Cardiac septum (tissue), 1 donor: Measurements from ENCODE around the gene IFRD2. TPM values are rescaled to one million over a fixed set of nuclear protein-coding genes. Genes with fewer than 3 reads are reported as not detected.

Experiments
- DNase-seq: peaks from one replicate; pipeline ENCODE4 v3.0.0-alpha.2; 2020; ENCODE audit warnings: low spot score
- intact Hi-C: fragments of 100-400 bp; cut with DNase I; formaldehyde crosslinking; loops from one replicate; pipeline ENCODE4 v1.14.0; 2022
- long read RNA-seq: library from polyadenylated mRNA; unstranded; transcript quantifications from one replicate; pipeline ENCODE4 v2.0.0, GENCODE V29; 2021
- total RNA-seq: library from RNA; stranded (reverse); fragmentation: NEBNext Ultra II Directional; extraction: Animal tissue kit (Norgen Biotek cat#: 25700); gene quantifications from one replicate; pipeline ENCODE4 v1.2.1, GENCODE V29; 2021
- donor health status: DM: no; HTN: no; CAD: no.

Gene IFRD2, protein sequence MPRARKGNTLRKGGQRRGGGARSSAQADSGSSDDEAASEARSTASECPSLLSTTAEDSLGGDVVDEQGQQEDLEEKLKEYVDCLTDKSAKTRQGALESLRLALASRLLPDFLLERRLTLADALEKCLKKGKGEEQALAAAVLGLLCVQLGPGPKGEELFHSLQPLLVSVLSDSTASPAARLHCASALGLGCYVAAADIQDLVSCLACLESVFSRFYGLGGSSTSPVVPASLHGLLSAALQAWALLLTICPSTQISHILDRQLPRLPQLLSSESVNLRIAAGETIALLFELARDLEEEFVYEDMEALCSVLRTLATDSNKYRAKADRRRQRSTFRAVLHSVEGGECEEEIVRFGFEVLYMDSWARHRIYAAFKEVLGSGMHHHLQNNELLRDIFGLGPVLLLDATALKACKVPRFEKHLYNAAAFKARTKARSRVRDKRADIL
- total RNA-seq, result 45.7 TPM
- long read RNA-seq, transcript IFRD2-202 (12 exons, 2,109 nt), result major isoform, 107 of 187 reads
- long read RNA-seq, partial matches to known transcripts, result 37 of 187 reads
- long read RNA-seq, other reads (novel, unspliced or antisense), result 41 of 187 reads

DNA sequence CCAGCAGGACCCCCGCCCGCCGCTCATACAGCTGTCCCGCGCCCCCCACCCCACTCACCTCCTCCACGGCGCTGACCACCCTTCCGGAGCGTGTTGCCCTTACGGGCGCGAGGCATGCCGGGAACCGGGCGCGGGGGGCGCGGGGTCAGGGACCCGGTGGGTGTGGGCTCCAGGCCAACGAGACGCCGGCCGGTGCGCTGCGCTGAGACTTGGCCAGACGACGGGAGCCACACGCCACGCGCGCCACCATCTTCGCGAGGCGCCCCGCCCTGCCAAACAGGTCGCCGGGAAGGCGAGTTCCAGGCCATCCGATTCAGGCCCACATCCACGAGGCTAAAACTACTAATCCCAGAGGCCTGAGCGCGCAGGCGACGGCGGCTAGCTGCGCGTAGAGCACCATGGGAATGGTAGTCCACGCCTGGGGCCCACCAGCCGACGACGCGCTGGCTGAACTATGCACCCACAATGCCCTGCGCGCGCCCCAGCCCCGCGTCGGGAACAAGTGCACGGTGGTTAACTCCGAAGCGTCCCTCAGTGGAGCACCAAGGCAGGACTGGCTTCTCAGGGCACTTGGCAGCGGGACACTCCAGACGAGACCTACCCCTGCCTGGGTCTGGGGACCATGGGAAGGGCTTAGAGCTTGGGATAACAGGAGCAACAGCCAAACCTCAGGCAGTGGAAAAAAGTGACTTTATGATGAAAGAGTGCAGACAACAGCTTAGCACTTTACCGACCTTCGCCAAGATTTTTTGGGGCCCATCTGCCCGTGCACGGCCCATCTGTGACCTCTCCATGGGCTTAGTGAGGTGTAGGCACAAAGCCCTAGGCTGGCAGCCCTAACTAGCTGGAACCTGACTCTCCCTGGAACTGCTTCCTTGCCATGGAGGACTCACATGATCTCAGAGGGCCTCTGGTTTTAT lies at the start of gene IFRD2:
Gene IFRD2 (minus strand): TSS at position 271 of the 920 bp plus-strand sequence. CDS start 155 bp downstream, at position 116.
- intact Hi-C loops, result no loop called here
- DNase-seq, result peak; percentile 99

DNA sequence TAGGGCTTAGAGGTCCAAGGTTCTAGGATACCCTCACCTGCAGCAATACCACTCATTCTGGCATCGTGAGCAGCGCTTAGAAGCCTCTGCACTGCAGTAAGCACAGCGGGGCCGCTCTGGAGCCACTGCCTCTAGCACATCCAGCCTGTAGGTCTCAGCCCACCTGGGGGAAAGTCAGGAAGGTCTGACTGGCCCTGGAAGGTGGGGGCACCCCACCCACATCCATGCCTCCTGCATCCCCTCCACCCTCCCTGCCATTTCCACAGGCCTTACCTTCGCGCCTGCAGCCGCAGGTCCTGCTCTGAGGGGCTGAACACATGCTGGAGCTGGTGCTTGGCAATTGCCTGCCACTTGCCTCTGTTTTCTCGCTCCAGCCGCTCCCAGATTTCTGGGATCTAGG lies 49.3 kb upstream of the IFRD2 start:
- DNase-seq, result no peak
- intact Hi-C loops, result no loop called here

DNA sequence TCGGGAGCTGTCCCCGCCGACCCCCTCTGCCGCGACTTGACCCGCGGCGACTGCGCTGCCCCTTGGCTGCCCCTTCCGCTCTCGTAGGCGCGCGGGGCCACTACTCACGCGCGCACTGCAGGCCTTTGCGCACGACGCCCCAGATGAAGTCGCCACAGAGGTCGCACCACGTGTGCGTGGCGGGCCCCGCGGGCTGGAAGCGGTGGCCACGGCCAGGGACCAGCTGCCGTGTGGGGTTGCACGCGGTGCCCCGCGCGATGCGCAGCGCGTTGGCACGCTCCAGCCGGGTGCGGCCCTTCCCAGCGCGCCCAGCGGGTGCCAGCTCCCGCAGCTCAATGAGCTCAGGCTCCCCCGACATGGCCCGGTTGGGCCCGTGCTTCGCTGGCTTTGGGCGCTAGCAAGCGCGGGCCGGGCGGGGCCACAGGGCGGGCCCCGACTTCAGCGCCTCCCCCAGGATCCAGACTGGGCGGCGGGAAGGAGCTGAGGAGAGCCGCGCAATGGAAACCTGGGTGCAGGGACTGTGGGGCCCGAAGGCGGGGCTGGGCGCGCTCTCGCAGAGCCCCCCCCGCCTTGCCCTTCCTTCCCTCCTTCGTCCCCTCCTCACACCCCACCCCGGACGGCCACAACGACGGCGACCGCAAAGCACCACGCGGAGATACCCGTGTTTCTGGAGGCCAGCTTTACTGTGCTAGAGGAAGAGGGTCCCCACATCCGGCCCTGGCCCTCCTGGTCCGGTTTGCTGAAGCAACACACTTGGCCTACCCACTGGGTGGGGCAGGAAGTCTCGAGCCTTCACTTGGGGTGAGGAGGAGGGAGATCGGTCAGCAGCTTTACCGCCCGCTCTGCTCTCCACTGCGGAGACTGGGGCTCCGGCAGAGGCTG lies 48.5 kb upstream of the IFRD2 start, which contains the start of gene RASSF1:
Gene RASSF1 (minus strand): TSS at position 389 of the 882 bp plus-strand sequence. CDS start 31 bp downstream, at position 358.
- intact Hi-C loops, result no loop called here
- peak; percentile 87 for DNase-seq

DNA sequence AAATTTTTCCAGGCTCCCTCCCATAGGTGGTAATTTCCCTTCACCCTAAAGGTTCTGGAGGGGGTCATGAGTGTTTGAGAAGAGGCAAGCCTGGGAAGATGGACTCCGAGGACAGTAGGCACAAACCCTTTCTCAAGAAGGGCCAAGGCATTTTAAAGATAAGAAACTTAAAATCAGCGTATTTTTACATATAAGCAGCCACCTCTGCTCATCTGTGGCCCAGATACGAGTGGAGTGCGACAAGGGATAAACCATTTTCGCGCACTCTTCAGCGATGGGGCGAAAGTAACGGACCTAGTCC lies 47.9 kb upstream of the IFRD2 start:
- intact Hi-C loops, result no loop called here
- DNase-seq, result no peak

DNA sequence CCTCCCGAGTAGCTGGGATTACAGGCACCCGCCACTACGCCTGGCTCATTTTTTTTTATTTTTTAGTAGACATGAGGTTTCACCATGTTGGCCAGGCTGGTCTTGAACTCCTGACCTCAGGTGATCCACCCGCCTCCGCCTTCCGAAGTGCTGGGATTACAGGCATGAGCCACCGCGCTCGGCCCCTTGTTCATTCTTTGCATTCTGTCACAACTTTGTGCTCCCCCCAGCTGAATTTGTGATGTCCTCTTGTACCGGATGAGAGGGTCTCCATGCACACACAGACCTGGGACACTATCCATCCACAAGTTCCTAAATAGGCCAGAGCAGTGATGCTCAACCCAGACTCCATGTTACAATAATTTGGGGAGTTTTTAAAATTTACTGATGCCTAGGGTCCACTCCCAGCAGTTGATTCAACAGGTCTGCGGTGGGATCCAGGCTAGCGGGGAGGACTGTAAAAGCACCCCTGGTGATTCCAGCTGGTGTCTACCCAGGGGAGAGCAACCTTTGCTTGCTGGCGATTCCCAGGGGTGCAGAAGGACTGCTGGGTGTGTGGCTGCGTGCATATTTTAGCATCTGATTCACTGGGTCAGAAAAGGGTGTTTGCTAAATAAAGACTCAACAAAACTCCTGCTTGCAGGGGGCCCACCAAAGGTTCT lies 47.4 kb upstream of the IFRD2 start:
- DNase-seq, result no peak
- intact Hi-C loops, result loop anchor here (5.0 kb wide), 1 partner anchor 37 kb away; the partner anchor contains the start of gene HYAL1

DNA sequence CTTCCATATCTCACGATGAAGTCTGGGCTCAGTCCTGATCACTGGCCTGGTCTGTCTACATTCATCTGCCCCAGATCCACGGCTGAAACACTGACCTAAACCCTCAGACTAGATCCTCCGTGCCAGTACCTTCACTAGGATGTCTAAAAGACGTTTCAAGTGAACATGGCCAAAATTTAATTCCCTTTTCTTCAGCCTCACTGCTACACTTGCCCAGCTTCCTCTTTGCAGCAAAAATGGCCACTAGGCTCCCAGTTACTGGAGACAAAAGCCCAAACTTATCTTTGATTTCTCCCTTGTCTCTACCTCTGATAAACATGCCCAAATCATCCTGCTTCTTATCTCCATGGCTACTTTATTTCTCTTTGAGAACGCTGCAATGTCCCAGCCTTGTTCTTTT lies 46.7 kb upstream of the IFRD2 start:
- no peak for DNase-seq
- intact Hi-C loops, result loop anchor here (5.0 kb wide), 1 partner anchor 37 kb away; the partner anchor contains the start of gene HYAL1

DNA sequence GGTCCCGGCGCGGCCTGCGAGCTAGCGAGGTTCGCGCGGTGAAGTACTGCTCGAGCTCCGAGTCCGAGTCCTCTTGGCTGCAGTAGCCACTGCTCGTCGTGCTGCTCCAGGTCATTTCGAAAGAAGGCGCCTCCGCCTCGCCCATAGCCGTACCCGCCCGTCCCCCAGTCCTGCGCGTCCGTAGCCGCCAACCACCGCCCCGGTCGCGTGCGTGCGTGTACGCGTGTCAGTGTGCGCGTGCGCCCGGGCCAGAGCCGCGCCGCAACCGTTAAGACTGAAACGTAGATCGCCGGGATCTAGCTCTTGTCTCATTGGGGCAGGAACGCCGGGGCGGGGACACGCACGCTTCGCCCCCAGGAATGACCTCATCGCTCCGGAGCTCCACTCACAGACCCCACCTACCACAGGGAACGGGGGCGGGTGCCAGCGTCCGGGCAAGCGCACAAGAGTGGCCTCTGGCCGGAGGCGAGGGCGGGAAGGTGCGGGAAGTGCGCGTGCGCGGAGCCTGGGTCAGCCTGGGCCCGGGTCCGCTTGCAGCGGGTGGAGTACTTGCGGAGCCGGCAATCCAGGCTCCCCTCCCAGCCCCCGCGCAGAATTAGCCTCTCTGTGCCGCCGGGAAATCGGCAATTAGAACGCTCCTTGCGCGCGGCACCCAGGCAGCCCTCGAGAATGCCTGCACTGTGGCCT lies 45.1 kb upstream of the IFRD2 start:
- DNase-seq, result peak; percentile 100
- intact Hi-C loops, result loop anchor here (5.0 kb wide), 1 partner anchor 35 kb away; the partner anchor contains the start of gene HYAL1

DNA sequence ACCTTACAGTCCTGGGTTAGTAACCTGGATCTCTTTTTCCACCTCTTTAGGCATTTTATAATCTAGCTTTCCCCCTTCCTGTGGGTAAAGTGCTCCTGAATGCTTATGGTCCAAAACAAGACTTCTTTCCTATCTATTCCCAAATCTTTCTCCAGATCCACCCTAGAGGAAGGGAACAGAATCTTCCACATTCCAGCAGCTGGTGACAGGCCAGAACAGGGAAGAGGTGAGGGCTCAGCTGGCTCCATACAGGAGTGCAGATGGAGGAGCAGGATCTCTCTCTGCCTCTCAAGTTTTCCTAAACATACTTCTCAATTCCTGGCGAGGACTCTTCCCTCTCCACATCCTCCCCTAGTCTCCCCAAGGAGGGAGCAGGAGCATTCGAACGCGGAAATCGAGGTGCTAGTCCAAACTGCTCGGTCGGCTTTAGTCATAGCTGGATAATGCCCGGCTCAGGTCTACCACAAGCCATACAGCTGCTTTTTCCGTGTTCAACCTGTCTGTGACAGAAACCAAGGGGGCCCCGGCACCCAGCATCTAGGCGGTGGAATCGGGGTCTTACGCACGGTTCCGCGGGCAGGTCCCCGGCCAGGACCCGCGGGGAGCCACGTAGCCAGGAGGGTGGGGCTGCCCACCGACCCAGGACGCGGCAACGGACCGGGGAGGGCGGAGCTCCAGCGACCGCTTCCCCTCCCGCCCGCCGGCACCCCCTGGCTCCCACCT lies 44.4 kb upstream of the IFRD2 start:
- intact Hi-C loops, result loop anchor here (5.0 kb wide), 1 partner anchor 34 kb away; the partner anchor contains the start of gene HYAL1
- DNase-seq, result no peak

DNA sequence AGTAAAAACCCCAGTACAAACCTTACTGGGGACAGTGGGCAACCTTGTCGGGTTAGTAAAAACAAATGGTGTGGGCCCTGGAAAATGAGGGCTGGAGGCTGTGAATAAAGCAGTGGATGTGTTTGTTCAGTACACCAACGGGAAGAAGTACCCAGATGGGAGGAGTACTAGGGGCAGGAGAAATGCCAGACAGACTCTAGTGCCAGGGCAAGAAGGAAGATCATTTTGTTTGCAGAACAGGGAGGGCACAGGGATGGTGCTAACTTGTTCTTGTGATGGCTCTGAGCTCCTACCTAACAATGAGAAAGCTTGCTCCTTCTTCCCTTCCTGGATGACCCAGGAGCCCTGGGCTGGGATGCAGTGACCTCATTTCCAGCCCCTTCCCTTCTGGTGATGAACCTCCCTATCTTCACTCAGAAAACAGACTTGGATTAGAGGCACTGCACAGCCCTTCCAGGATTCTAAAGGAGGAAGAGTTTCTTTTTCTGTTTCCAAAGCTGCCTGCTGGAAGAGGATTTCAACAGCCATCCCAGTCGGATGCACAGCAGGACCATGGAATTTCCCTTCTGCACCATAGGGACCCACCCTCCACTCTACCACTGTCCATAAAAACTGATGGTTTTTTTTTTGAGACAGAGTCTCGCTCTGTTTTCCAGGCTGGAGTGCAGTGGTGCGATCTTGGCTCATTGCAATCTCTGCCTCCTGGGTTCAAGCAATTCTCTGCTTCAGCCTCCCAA lies 42.3 kb upstream of the IFRD2 start:
- no peak for DNase-seq
- intact Hi-C loops, result loop anchor here (5.0 kb wide), 1 partner anchor 32 kb away; the partner anchor contains the start of gene HYAL1

DNA sequence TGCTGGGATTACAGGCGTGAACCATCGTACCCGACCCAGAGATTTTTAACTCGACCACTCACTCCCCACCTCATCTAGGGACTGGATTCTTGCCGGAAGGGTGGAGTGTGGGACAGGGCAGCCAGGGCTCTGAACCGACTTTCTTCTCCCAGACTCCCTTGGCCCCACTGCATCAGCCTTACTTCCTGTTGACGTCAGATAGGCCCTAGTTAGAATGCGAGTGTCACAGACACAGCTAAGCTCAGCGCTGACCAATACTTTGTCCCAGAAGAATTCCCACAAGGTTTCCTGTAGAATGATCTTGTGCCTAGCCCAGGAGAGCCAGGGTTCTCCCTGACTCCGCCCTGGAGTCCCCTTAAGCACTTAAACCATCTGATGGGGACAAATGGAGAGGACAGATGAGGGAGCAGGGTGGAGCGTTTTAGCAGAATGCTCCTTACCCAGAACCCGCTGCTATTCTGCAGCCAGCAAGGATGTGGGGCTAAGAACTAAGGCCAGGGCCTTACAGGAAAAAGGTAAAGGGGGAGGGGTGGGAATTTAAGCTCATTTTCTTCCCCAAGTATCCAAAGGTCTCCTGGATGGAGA lies 41.6 kb upstream of the IFRD2 start:
- intact Hi-C loops, result no loop called here
- no peak for DNase-seq

DNA sequence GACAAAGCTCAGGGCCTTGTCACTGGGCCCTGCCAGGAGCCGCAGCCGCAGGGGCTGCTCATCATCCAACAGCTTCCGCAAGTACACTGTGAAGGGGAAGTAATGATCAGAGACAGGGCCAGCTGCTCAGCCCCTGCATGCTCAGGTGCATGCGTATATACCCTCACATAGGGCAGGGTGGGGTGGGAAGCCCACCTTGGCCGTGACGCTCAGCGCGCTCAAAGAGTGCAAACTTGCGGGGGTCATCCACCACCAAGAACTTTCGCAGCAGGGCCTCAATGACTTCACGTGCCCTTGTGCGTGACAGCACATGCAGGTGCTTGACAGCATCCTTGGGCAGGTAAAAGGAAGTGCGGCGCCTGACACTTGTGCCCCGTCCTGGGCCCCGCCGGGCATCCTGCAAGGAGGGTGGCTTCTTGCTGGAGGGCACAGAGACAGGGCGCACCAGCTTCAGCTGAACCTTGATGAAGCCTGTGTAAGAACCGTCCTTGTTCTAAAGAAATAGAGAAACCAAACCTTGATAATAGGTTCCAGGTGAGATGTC lies 39.2 kb upstream of the IFRD2 start:
- intact Hi-C loops, result no loop called here
- DNase-seq, result no peak

DNA sequence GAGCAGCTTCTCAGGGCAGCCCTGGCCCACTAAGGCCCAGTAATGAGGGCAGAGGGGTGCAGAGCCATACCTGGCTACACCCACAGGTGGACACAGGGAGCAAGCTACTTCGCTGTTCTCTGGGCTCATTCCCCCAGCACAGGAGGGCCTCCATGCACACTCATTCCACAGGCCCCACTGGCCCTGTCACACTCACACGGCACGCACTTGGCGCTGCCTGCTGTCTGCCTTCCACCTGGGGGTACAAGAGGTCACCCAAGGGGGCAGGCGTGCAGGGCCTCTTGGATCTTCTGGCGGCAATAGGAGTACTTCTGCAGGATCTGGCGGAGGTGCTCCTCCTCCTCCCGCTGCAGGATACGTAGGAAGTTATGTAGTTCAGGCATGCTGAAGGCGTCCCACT lies 38.1 kb upstream of the IFRD2 start:
- intact Hi-C loops, result no loop called here
- DNase-seq, result no peak

DNA sequence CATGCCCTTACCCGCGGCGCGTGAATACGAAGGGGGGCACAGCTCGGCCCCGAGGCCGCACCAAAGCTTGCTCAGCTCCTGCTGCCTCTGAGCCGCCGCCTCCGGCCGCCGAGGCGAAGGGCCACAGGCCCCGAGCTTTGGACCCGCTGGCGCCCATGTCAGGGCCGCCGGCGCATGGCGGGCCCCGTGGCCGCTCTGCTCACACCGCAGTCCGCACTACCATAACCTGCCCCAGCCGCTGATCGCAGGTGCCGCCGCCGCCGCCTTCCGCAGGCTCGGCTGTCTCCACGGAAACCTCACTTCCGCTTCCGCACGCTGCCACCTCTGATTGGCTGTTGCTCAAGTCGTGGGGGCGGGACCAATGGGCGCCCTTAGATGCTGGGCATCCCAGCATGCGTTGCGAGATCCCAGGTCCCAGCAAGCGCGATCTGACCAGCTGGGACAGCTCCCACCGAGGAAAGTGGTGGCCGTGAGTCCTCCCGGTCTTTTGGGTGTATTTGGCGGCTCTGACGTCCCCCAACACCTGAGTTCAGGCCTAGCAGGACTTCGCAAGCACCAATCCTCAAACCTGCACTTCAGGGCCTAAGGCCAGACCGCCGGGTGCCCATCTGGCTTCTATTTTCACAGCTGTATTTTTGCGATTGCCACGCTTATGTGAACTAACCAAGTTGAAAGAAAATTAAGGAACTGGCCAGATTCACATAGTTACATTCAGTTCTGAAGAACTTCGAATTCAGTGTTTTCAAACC lies 35.9 kb upstream of the IFRD2 start, which contains the start of gene TUSC2:
Gene TUSC2 (minus strand): TSS at position 281 of the 749 bp plus-strand sequence. CDS start 124 bp downstream, at position 157.
- DNase-seq, result peak; percentile 99
- intact Hi-C loops, result loop anchor here (5.0 kb wide), 1 partner anchor 41 kb away; no protein-coding TSS in a partner anchor

DNA sequence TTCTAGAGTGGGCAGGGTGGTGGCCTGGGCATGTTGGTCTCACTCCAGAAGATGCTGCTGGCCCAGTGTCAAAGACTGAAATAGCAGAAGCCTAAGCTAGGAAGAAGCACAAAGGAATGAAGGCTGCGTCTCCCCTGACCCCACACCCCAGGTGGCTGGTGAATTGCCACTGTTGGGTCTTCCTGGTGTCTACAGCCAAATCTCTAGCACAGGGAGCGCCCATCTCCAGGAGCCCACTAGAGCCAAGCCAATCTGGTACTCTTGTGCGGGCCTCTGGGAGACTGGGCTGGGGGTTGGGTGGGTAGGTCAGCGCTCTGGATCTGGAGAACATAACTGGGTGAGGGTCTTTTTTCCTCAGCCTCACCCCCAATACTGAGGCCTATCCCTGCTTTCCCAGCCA lies 34.9 kb upstream of the IFRD2 start:
- intact Hi-C loops, result loop anchor here (5.0 kb wide), 1 partner anchor 40 kb away; no protein-coding TSS in a partner anchor
- DNase-seq, result no peak

DNA sequence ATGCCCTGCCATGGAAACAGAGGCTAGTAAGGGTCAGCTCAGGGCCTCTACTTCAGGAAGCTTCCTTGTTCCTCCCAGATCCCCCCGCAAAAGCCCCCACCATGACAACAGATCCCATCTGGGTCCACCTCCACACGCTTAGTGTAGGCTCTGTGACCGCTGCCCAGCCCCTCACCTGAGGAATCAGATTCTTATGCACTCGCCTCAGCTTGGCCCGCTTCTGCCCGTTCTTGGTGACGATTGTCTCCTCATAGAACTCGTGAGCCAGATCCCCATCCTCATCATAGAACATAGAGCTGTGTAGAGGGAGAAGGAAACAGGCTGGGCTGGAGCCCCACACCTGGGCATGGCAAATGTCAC lies 33.9 kb upstream of the IFRD2 start:
- DNase-seq, result no peak
- intact Hi-C loops, result loop anchor here (5.0 kb wide), 1 partner anchor 39 kb away; no protein-coding TSS in a partner anchor
